ENCODE measurements around the gene ALPK3. TPM values are rescaled to one million over a fixed set of nuclear protein-coding genes. Genes with fewer than 3 reads are reported as not detected.

ALPK3 gene
- total and polyA plus RNA-seq, 2 donors (not counting 3 experiments of a cell fraction or from before 2014, with no cell fraction given): 18.4 to 36.2 TPM

- H3K4me1 ChIP-seq (ENCODE audit: control insufficient read depth, extremely low read depth, insufficient read depth, low read length): peaks cover 42% of the 10 kb centered on the region
- H3K27me3 ChIP-seq (ENCODE audit: control insufficient read depth in 2 of 2, insufficient read depth in 2 of 2, low read length in 2 of 2): no peaks in the 10 kb centered on the region
- TF ChIP-seq GATA2 (IDR thresholded peaks at IDR 0.05; ENCODE audit: insufficient read depth, insufficient read length, low read depth, low read length) (no peak), JUN (IDR thresholded peaks at IDR 0.05; ENCODE audit: borderline replicate concordance, insufficient read depth, insufficient read length, low read depth) (no peak), MYC (IDR thresholded peaks at IDR 0.05; ENCODE audit: low read depth, low read length) (peak; percentile 90), FOS (IDR thresholded peaks at IDR 0.05; ENCODE audit: borderline replicate concordance, insufficient read depth, low read length) (peak; percentile 16), POLR2AphosphoS5 (IDR thresholded peaks at IDR 0.05; ENCODE audit: insufficient read depth, low read depth, low read length) (peak; percentile 28), MAX (IDR thresholded peaks at IDR 0.05; ENCODE audit: insufficient read depth, insufficient read length) (peak; percentile 90), CTCF (IDR thresholded peaks at IDR 0.05; ENCODE audit: extremely low read depth in 1 of 2, insufficient read depth in 1 of 2, low read depth in 1 of 2, low read length in 2 of 2) (peak in 1 of 2 donors; percentile 2), POLR2A (IDR thresholded peaks at IDR 0.05; ENCODE audit: low read depth, low read length) (peak; percentile 71), EZH2 (IDR thresholded peaks at IDR 0.05; ENCODE audit: borderline replicate concordance, low read depth, low read length, severe bottlenecking) (no peak)
- dilution Hi-C loops (cut with MboI; ENCODE audit: extremely low pct_ligation_motif_present, low sequenced_read_pairs) (no loop called here), intact Hi-C loops (cut with micrococcal nuclease) (loop anchor here (1.0 to 2.0 kb wide), 5 partner anchors 94 to 229 kb away; partner anchors contain the start of genes SEC11A and WDR73)
- H3K9me3 ChIP-seq (replicated peaks; ENCODE audit: control insufficient read depth, insufficient read depth, low read length): no peaks in the 10 kb centered on the region
- H3K4me2 ChIP-seq (ENCODE audit: insufficient read depth, low read length): peak overlapping the region; percentile 26
- peak overlapping the region; percentile 88 for H3K27ac ChIP-seq (ENCODE audit: insufficient read depth, low read depth, low read length)
- FAIRE-seq: peak; percentile 100
- peaks cover 20% of the 10 kb centered on the region for H3K79me2 ChIP-seq (ENCODE audit: control insufficient read depth, insufficient read depth, low read length)
- H3K36me3 ChIP-seq (ENCODE audit: control insufficient read depth in 2 of 2, extremely low read depth in 1 of 2, insufficient read depth in 2 of 2, low read length in 2 of 2): no peaks in the 10 kb centered on the region
- CTCF ChIA-PET: interaction anchor here (0.8 to 2.5 kb wide), 11 partner anchors 9 to 163 kb away, joined by 3 to 10 read pairs (median 3); partner anchors contain the start of gene SEC11A
- H2AFZ ChIP-seq (ENCODE audit: low read depth, low read length): peak overlapping the region; percentile 12
- BruUV-seq (replicated peaks): TSS peak; percentile 55
- no peaks in the 10 kb centered on the region for H4K20me1 ChIP-seq (replicated peaks; ENCODE audit: control insufficient read depth, extremely low read depth, insufficient read depth, low read length)
- POLR2A ChIA-PET: interaction anchor here (0.6 kb wide), 1 partner anchor 223 kb away, joined by 4 read pairs; no protein-coding TSS in a partner anchor
- no peaks in the 10 kb centered on the region for H3K9me1 ChIP-seq (replicated peaks; ENCODE audit: control insufficient read depth, extremely low read depth, insufficient read depth, low read length)
- H3K4me3 ChIP-seq (replicated peaks in 1 of 3; ENCODE audit: insufficient read depth in 1 of 3, low read depth in 1 of 3, low read length in 3 of 3): peak overlapping the region in 2 of 3 experiments; percentile 57 to 58
- DNase-seq (ENCODE audit: low read depth, low spot score): peak; percentile 91
- peak overlapping the region; percentile 87 for H3K9ac ChIP-seq (replicated peaks; ENCODE audit: extremely low read depth, insufficient read depth, low read length)
Measured at GRCh38 chr15:84818261-84819131, 1.3 kb downstream of the ALPK3 start.

Data from endothelial cell of umbilical vein (primary cell).